ENCODE data around the gene AZGP1.
"Not testable (repeated sequence)": the region's sequence is repeated elsewhere in the genome, so short reads cannot be mapped to it uniquely, and the experiment has no call there.

Gene AZGP1

GRCh38 chr7:99949645-99950228 lies 26.1 kb downstream of the AZGP1 start:
- DNase-seq = no peak

DNA sequence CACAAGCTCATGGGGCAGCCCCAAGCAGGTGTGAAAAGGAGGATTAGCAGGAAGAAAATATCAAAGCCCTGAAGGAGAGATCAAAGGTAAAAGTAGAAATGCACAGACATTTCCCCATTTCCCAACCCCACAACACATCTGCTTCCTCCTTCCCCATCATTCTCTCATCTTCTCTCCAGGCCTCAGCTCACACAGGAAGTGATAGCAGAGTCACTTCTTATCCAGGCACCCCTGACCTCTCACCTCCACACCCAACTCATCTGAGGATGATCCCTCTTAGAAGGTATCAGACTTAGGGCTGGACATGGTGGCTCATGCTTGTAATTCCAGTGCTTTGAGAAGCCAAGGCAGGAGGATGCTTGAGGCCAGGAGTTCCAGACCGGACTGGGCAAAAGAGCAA lies 28.2 kb downstream of the AZGP1 start:
- no peak for DNase-seq

GRCh38 chr7:99944497-99945070 lies 31.2 kb downstream of the AZGP1 start:
- DNase-seq = no peak

DNA sequence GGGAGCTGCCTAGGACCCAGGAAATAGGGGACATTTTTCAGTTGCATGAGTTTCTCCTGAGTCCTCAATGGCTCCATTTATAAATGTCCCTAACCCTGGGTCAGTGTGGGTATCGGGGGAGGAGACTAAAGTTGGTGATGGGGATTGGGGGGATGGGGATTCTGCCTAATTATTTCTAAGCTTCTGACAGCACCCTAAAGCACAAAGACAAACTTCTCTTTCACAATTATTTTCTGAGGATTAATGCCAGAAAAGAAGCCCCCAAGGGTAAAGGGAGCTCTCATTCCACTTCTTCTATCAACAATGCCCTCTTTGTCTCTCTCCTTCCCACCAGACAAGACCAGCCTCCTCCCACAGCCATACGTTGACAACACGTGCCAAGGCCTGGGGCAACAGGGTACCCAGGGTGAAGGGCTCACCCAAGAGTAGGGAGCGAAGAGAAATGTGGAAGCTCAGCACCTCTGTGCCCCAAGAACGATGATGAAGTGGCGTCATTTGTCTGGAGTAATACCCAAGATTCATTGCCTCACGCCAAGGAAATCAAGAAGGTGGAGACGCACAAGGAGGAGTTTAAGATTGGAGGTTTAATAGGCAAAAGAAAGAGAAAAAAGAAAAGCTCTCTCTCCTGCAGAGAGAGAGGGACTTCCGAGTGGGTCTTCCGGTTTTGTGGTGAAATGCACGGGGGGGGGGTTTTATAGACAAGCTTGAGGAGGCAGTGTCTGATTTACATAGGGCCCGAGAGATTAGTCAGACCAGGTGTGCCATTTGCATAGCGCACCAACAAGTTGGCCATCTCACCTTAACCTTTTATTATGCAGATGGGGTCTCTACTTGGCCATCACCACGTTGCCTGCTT lies 32.0 kb downstream of the AZGP1 start:
- no peak for DNase-seq

- DNase-seq = no peak
These were observed 37.5 kb downstream of the AZGP1 start for GRCh38 chr7:99938296-99938695.

- DNase-seq = not testable (repeated sequence)
These were observed 40.8 kb downstream of the AZGP1 start for GRCh38 chr7:99935009-99935408.

- no peak for DNase-seq
These were observed 45.5 kb downstream of the AZGP1 start for GRCh38 chr7:99930376-99930775.

DNA sequence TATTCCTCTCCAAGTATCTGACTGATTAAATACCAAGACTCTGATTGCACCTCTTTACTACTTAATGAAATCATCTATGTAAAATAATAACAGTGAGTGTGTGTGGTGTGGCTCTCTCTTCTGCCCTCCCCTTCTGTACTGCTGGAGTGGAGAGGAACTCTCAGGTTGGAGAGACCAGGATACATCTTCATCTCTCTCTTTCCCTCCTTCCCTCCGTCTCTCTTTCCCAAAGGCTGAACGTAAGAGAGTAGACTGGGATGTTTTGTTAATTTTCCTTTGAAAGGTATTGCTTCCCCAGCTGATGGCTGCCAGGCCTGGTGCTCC lies 46.1 kb downstream of the AZGP1 start:
- DNase-seq = no peak

DNA sequence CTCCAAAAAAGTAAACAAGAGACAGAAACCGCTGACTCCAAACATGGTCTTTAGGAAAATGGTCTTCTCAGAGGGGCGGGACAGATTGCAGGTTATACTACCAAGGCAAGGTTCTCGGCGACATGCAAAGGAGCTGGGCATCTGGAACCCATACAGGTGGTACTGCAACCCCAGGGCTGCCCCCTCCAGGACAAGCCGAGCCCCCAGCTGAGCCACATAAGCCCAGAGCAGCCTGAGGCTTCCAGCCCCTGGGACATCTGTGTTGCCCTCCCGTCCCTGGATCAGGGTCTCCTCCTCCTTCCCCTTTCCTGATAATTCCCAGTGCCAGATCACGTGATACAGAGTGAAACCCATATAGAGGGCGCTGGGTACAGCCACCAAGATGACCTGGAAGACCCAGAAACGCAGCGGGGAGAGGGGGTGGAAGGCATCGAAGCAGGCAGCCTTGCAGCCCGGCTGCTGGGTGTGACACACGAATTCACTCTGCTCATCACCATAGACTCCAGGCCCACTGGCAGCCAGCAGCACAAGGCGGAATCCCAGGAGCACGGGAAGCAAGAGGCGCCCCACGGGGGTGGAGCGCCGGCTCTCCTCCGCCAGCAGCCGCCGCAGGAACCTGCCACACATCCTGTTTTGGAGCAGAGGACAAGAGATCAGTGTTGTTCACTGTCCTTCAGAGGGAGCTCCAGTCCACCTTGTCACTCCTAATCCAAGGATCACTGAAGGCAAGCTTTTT lies 46.7 kb downstream of the AZGP1 start, which contains the start of gene GJC3:
Gene GJC3 (minus strand): TSS at position 627 of the 736 bp plus-strand sequence. CDS start 0 bp downstream, at position 627.
- DNase-seq = peak; percentile 37

DNA sequence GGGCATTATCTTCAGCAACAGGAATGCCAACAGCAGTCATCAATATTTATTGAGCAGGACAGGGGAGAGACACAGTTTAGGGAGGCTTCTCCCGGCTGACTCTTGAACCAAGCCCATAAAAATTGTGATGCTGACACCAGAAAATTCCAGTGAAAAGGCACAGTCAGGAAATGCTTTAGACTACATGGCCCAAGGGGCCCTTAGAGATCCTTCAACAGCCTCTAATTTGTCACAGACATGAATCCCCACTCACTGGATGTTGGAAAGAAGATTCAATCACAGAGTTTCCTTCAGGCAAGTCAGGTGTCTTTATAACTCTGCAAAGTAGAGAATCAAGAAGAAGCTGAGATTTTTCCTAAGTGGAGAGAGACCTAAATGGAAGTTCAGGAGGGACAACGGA lies 47.6 kb downstream of the AZGP1 start:
- no peak for DNase-seq

DNA sequence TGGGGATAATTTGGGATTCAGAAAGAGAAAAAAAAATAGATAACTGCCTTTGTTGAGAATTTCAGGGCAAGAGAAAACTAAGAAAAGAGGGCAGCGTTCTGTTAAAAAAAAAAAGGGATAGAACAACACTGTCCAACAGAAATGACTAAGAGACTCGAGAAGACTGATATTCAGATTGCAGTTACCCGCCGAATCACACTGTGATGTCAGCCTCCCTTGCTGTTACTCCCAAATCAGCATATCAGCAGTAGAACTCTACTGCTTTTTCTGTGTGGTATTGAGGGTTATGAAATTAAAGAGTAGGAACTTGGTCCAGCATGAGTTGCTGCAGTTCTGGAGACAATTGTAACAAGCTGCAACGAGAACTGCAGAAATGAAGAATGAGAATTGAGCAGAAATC lies 48.3 kb downstream of the AZGP1 start:
- no peak for DNase-seq

- DNase-seq = no peak
These were observed 49.5 kb downstream of the AZGP1 start for GRCh38 chr7:99926321-99926720.

- no peak for DNase-seq
These were observed 52.6 kb downstream of the AZGP1 start for GRCh38 chr7:99923200-99923599.

- DNase-seq = no peak
These were observed 55.7 kb downstream of the AZGP1 start for GRCh38 chr7:99920149-99920548.

DNA sequence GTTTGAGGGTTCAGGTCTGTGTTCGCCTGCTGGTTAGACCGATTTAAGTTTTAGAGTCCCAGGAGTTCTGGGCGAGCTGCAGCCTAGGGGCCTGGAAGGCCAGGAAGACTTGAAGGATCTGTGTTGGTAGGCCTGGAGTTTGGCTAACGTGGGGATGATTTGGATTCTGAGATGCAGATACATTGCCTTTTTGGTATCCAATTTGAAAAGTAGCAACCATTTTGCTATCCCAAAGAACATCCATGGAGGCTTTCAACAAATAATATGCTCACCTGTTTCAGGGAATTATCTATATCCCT lies 56.1 kb downstream of the AZGP1 start:
- DNase-seq = no peak

DNA sequence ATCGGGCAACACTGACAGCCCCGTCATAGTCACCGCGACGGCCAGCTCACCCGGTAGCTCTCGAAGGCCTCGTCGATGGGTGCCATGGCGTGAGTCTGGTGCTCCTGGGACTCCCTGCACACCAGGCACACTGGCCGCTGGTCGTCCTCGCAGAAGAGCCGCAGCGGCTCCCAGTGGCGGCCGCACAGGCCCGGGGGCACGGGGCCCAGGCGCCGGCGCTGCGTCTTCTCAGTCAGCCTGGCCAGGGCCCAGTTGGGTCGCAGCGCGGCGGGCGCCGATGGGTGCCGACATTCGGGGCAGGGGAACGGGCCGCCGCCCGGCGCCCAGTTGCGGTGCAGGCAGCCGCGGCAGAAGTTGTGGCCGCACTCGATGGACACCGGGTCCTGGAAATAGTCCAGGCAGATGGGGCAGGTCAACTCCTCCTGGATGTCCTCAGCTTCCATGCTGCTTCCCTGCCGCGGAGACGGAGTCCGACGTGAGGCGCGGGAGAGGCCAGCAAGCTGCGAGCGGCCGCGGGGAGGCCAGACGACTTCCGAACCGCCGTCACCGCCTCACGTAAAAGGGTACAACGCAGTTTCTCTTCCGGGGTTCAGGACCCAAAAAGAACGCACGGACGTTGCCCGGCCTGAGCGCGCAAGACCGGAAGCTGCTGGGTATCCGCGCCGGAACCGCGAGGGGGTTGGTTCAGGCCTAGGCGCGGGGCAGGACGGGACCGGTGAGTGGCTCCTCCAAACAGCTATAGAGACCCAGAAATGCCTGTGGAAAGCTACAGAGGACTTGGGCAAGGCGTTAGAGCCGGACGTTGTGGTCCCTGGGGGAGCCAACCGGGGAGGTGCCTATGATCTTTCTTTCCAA lies 56.6 kb downstream of the AZGP1 start, which contains the start of gene TRIM4:
Gene TRIM4 (minus strand): TSS at position 572 of the 855 bp plus-strand sequence. CDS start 129 bp downstream, at position 443.
- DNase-seq = peak; percentile 92
